ENCODE results near the gene YOD1.
"Not testable (repeated sequence)": the region's sequence is repeated elsewhere in the genome, so short reads cannot be mapped to it uniquely, and the experiment has no call there.

YOD1 gene

GRCh38 chr1:207049054-207049453, 2.0 kb downstream of the YOD1 start:
- no peak for DNase-seq (ENCODE audit: low read depth in 2 of 2)

- DNase-seq (ENCODE audit: low read depth in 2 of 2): no peak
Observed at GRCh38 chr1:207048041-207048440, 3.0 kb downstream of the YOD1 start.

- DNase-seq (ENCODE audit: low read depth in 2 of 2): no peak
Observed at GRCh38 chr1:207047505-207047904, 3.5 kb downstream of the YOD1 start.

GRCh38 chr1:207045453-207045852, 5.6 kb downstream of the YOD1 start:
- no peak for DNase-seq (ENCODE audit: low read depth in 2 of 2)

- not testable (repeated sequence) for DNase-seq (ENCODE audit: low read depth in 2 of 2)
Observed at GRCh38 chr1:207041397-207041796, 9.6 kb downstream of the YOD1 start.

GRCh38 chr1:207040181-207040533, 10.9 kb downstream of the YOD1 start:
- no peak for DNase-seq (ENCODE audit: low read depth in 2 of 2)

GRCh38 chr1:207039380-207040180, 11.4 kb downstream of the YOD1 start:
- no peak for DNase-seq (ENCODE audit: low read depth in 2 of 2)

- DNase-seq (ENCODE audit: low read depth in 2 of 2): no peak
Observed at GRCh38 chr1:207036865-207037264, 14.1 kb downstream of the YOD1 start.

- DNase-seq (ENCODE audit: low read depth in 2 of 2): no peak
Observed at GRCh38 chr1:207035877-207036551, 15.0 kb downstream of the YOD1 start.

- DNase-seq (ENCODE audit: low read depth in 2 of 2): no peak
Observed at GRCh38 chr1:207034998-207035397, 16.0 kb downstream of the YOD1 start.

- DNase-seq (ENCODE audit: low read depth in 2 of 2): no peak
Observed at GRCh38 chr1:207034208-207034607, 16.8 kb downstream of the YOD1 start.

- DNase-seq (ENCODE audit: low read depth in 2 of 2): no peak
Observed at GRCh38 chr1:207033302-207033701, 17.7 kb downstream of the YOD1 start.

GRCh38 chr1:207032528-207033017, 18.4 kb downstream of the YOD1 start, which contains the start of gene C1orf116:
Gene C1orf116, minus strand, starts transcription at chr1:207032756. Its CDS starts 5,158 bp downstream, at chr1:207027598.
- no peak for DNase-seq (ENCODE audit: low read depth in 2 of 2)

- DNase-seq (ENCODE audit: low read depth in 2 of 2): no peak
Observed at GRCh38 chr1:207031632-207032264, 19.3 kb downstream of the YOD1 start.

- no peak for DNase-seq (ENCODE audit: low read depth in 2 of 2)
Observed at GRCh38 chr1:207031016-207031415, 20.0 kb downstream of the YOD1 start.

GRCh38 chr1:207030522-207031009, 20.4 kb downstream of the YOD1 start:
- no peak for DNase-seq (ENCODE audit: low read depth in 2 of 2)

GRCh38 chr1:207029701-207030521, 21.1 kb downstream of the YOD1 start:
- no peak for DNase-seq (ENCODE audit: low read depth in 2 of 2)

GRCh38 chr1:207028884-207029650, 21.9 kb downstream of the YOD1 start:
- DNase-seq (ENCODE audit: low read depth in 2 of 2): no peak

- no peak for DNase-seq (ENCODE audit: low read depth in 2 of 2)
Observed at GRCh38 chr1:207027921-207028320, 23.1 kb downstream of the YOD1 start.

GRCh38 chr1:207027206-207027777, 23.7 kb downstream of the YOD1 start:
- DNase-seq (ENCODE audit: low read depth in 2 of 2): no peak
